BLaER1 (cell line): ENCODE results near the gene TNFRSF25.

Source experiments
- H3K27ac ChIP-seq: shearing (Covaris generic); formaldehyde crosslinking; 2 replicates; pipeline ENCODE4 v1.8.1; 2022
- H3K27me3 ChIP-seq: shearing (Covaris generic); formaldehyde crosslinking; 2 replicates; pipeline ENCODE4 v1.8.1; 2022
- H3K36me3 ChIP-seq: shearing (Covaris generic); formaldehyde crosslinking; 2 replicates; pipeline ENCODE4 v1.8.1; 2022
- H3K4me1 ChIP-seq: shearing (Covaris generic); formaldehyde crosslinking; 2 replicates; pipeline ENCODE4 v1.8.1; 2022
- H3K4me2 ChIP-seq: shearing (Covaris generic); formaldehyde crosslinking; 2 replicates; pipeline ENCODE4 v1.8.1; 2022
- H3K4me3 ChIP-seq: shearing (Covaris generic); formaldehyde crosslinking; 2 replicates; pipeline ENCODE4 v1.8.1; 2022
- H3K9ac ChIP-seq: shearing (Covaris generic); formaldehyde crosslinking; 2 replicates; pipeline ENCODE4 v1.8.1; 2022
- H3K9me3 ChIP-seq: shearing (Covaris generic); formaldehyde crosslinking; 2 replicates; pipeline ENCODE4 v1.8.1; 2022
- H4K20me1 ChIP-seq: shearing (Covaris generic); formaldehyde crosslinking; 2 replicates; pipeline ENCODE4 v1.8.1; 2022
- Cebpa-rat ChIP-seq: shearing (Covaris generic); IDR thresholded peaks from 2 replicates; pipeline ENCODE4 v1.8.1; 2022

Gene TNFRSF25

DNA sequence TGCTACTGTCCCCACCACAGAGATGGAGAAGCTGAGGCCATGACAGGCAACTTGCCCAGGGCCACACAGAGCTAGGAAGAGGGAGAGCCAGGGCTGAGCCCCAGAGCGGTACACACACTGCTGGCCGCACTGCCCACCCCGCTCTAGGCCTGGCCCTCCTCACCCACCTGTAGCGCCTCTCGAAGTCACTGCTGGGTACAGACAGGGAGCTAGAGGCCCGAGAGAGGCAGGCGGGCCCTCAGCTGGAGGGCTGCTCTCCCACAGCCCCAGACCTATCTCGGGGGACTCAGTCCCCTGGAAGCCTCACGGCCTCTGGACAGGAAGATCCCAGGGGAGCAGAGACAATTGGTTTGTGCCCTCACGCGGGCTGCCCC, 42.8 kb upstream of the TNFRSF25 start:
- H3K4me1 ChIP-seq: peaks cover 76% of the 10 kb centered on the region
- no peaks in the 10 kb centered on the region for H4K20me1 ChIP-seq
- TF ChIP-seq Cebpa-rat: no peak

DNA sequence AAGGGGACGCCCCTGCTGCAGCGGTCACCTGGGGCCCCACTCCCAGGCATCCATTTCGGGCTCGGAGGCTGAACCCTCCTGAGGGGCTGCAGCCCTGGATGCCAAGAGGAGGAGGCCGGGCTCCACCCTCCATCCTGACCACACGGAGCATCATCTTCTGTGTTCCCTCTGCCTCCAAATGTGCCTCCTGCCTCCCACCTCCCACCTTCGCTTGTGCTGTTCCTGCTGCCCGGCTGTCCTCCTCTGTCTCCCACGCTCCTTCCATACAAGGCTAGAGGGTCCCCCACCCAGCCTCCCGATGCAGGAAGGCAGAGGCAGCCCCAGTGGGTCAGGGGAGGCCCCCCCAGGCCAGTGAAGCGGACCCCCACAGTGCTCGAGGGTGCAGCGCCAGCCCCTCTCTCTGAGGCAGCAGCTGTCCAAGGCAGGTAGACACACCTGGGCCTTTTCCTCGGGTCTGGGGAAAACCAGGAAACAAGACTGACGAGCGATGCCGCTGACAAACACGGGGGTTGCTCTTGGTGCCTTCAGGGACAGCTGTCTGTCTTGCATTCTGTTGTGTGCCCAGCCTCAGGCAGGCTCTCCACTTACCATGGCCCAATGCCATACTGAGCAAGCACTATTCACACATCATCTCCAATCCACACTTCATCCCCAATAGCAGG, 42.3 kb upstream of the TNFRSF25 start:
- Histone ChIP-seq H3K27me3 (no peaks in the 10 kb centered on the region), H3K9ac (no peak overlapping the region), H3K4me3 (no peak overlapping the region), H3K36me3 (no peaks in the 10 kb centered on the region), H3K4me1 (peaks cover 82% of the 10 kb centered on the region), H3K4me2 (peak overlapping the region; percentile 90), H4K20me1 (no peaks in the 10 kb centered on the region), H3K9me3 (no peaks in the 10 kb centered on the region), H3K27ac (no peak overlapping the region)
- TF ChIP-seq Cebpa-rat: no peak

More for the DNA sequence above, 42.8 kb upstream of the TNFRSF25 start:
- Histone ChIP-seq H3K36me3 (no peaks in the 10 kb centered on the region), H3K27ac (no peak overlapping the region), H3K9me3 (no peaks in the 10 kb centered on the region), H3K27me3 (no peaks in the 10 kb centered on the region), H3K4me2 (peak overlapping the region; percentile 90), H3K9ac (no peak overlapping the region), H3K4me3 (no peak overlapping the region)

GRCh38 chr1:6507461-6507911, 41.5 kb upstream of the TNFRSF25 start:
- TF ChIP-seq Cebpa-rat: no peak
- Histone ChIP-seq H3K4me2 (peak overlapping the region; percentile 90), H3K4me1 (peaks cover 90% of the 10 kb centered on the region), H3K9ac (peak overlapping the region; percentile 38; the same call in 1 of the 2 replicates), H4K20me1 (0 out of 2 replicates have a peak, but pooled peaks cover 4% of the 10 kb centered on the region), H3K27ac (no peak overlapping the region), H3K27me3 (0 out of 2 replicates have a peak, but pooled peaks cover 7% of the 10 kb centered on the region), H3K36me3 (no peaks in the 10 kb centered on the region), H3K9me3 (no peaks in the 10 kb centered on the region), H3K4me3 (no peak overlapping the region)

DNA sequence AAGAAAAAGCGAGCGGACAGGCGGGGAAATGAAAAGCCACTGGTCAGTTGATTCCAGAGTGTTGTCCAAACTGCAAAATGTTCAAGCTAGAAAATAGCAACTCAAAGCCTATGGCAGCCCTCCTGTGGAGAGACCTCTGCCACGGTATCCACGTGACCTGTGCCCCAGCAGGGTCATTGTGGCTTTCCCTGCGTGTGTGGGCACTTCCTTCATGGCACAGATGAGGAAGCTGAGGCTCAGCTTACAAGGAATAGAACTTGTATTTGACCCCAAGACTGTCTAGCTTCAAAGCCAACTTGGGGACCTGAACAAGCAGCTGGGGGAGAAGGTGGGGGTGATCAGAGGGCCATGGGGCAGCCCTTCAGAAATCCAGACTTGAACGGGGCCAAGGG, 41.1 kb upstream of the TNFRSF25 start:
- H3K4me3 ChIP-seq: no peak overlapping the region
- H3K4me2 ChIP-seq: peak overlapping the region; percentile 90
- H3K27me3 ChIP-seq: 0 out of 2 replicates have a peak, but pooled peaks cover 9% of the 10 kb centered on the region
- 0 out of 2 replicates have a peak, but pooled peaks cover 5% of the 10 kb centered on the region for H4K20me1 ChIP-seq
- H3K9me3 ChIP-seq: no peaks in the 10 kb centered on the region
- peak overlapping the region; percentile 38; the same call in 1 of the 2 replicates for H3K9ac ChIP-seq
- peaks cover 94% of the 10 kb centered on the region for H3K4me1 ChIP-seq
- TF ChIP-seq Cebpa-rat: no peak
- no peak overlapping the region for H3K27ac ChIP-seq
- H3K36me3 ChIP-seq: no peaks in the 10 kb centered on the region

DNA sequence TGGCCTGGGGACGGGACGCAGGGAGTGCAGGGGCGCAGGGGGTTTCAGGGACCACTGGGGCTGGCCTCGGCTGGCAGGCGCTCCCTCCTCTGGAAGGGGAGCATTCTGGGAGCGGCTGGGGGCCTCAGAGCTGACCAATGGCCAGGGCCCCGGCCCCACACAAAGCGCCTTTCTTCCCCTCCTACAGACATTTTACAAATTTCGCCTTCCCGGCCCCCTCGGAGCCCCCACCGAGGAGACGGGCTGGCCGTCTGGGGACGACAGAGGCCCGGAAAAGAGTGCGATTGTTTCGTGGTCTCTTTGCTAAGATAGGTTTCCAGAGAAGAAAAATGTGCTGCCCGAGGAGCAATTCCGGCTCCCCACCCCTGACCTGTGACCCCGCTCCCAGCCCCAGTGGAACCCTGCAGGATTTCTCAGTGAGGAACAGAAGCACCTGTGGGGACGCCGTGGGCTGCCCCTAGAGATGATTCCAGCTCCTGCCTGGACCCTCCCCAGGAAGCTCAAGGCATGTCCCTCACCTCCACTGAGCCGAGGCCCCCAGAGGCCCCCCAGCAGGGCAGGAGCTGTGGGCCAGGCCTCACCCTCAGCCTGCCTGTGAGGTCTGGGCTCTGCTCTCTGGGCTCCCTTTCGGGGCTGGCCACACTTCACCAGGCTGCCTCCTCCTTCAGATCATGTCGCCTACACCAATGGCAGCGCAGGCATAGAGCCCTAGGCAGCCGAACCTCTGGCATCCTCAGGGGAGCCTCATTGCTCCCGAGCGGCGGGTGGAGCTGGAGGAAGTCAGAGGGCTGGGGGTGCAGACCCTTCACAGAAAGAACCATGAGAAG, 40.5 kb upstream of the TNFRSF25 start:
- TF ChIP-seq Cebpa-rat: no peak
- Histone ChIP-seq H3K36me3 (no peaks in the 10 kb centered on the region), H3K4me3 (no peak overlapping the region), H3K9me3 (no peaks in the 10 kb centered on the region), H3K27me3 (0 out of 2 replicates have a peak, but pooled peaks cover 9% of the 10 kb centered on the region), H3K9ac (peak overlapping the region; percentile 38; the same call in 1 of the 2 replicates), H3K4me2 (peak overlapping the region; percentile 90), H4K20me1 (0 out of 2 replicates have a peak, but pooled peaks cover 5% of the 10 kb centered on the region), H3K4me1 (peaks cover 99% of the 10 kb centered on the region), H3K27ac (no peak overlapping the region)

- H3K27ac ChIP-seq: no peak overlapping the region
- TF ChIP-seq Cebpa-rat: no peak
- H3K9me3 ChIP-seq: no peaks in the 10 kb centered on the region
- H3K27me3 ChIP-seq: 0 out of 2 replicates have a peak, but pooled peaks cover 9% of the 10 kb centered on the region
- H3K9ac ChIP-seq: 0 out of 2 replicates have a peak overlapping the region, but pooled peaks have one; percentile 46
- no peak overlapping the region for H3K4me3 ChIP-seq
- H4K20me1 ChIP-seq: 0 out of 2 replicates have a peak, but pooled peaks cover 5% of the 10 kb centered on the region
- H3K36me3 ChIP-seq: no peaks in the 10 kb centered on the region
- H3K4me1 ChIP-seq: peaks cover 99% of the 10 kb centered on the region
- peak overlapping the region; percentile 90 for H3K4me2 ChIP-seq
Observed at GRCh38 chr1:6505367-6506209, 39.6 kb upstream of the TNFRSF25 start.

DNA sequence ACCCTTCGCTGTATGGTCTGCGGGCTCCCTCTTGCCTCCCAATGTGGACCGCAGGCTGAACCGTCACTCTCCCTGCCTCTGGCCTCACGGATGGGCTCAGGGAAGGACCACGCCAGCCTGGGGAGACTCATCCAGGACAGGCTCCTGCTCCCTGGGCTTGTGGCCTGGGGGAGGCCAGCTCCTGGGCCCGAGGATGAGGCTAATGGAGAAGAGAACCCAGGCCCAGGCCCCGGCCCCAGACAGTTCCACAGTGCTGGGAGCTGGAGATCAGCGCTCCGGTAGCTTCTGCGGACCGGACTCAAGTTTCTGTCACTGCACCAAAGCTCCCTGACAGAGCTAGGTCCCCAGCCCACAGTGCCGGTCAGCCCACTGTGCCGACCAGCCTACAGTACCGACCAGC, 38.9 kb upstream of the TNFRSF25 start:
- no peaks in the 10 kb centered on the region for H3K9me3 ChIP-seq
- no peak for TF ChIP-seq Cebpa-rat
- H3K9ac ChIP-seq: peak overlapping the region; percentile 46; the same call in 1 of the 2 replicates
- H3K36me3 ChIP-seq: no peaks in the 10 kb centered on the region
- 0 out of 2 replicates have a peak, but pooled peaks cover 9% of the 10 kb centered on the region for H3K27me3 ChIP-seq
- H3K27ac ChIP-seq: peak overlapping the region; percentile 53; the same call in 1 of the 2 replicates
- H3K4me3 ChIP-seq: no peak overlapping the region
- peaks cover 99% of the 10 kb centered on the region for H3K4me1 ChIP-seq
- peak overlapping the region; percentile 90 for H3K4me2 ChIP-seq
- 0 out of 2 replicates have a peak, but pooled peaks cover 5% of the 10 kb centered on the region for H4K20me1 ChIP-seq

GRCh38 chr1:6503884-6504602, 38.1 kb upstream of the TNFRSF25 start:
- peak overlapping the region; percentile 90 for H3K4me2 ChIP-seq
- H3K36me3 ChIP-seq: no peaks in the 10 kb centered on the region
- H3K27ac ChIP-seq: no peak overlapping the region
- H3K4me1 ChIP-seq: peaks cover 99% of the 10 kb centered on the region
- no peak for TF ChIP-seq Cebpa-rat
- H4K20me1 ChIP-seq: 0 out of 2 replicates have a peak, but pooled peaks cover 5% of the 10 kb centered on the region
- H3K27me3 ChIP-seq: 0 out of 2 replicates have a peak, but pooled peaks cover 9% of the 10 kb centered on the region
- H3K4me3 ChIP-seq: no peak overlapping the region
- H3K9me3 ChIP-seq: no peaks in the 10 kb centered on the region
- H3K9ac ChIP-seq: no peak overlapping the region
